NB4 (cell line): ENCODE results near the gene CNTN4.

ENCODE experiments used
- CTCF ChIP-seq: IDR thresholded peaks from one replicate; pipeline ENCODE4 v1.5.1; 2012; ENCODE audit warnings: low read depth, low read length
- POLR2A ChIP-seq: IDR thresholded peaks from 2 replicates; pipeline ENCODE4 v1.6.1; 2011; ENCODE audit warnings: mild to moderate bottlenecking; ENCODE audit not compliant: insufficient read length; ENCODE audit errors: extremely low read depth

- TF ChIP-seq CTCF (no peak), POLR2A (no peak)
Observed at GRCh38 chr3:2526926-2527325, 428.3 kb downstream of the CNTN4 start.
